Endothelial cell of umbilical vein (primary cell): ENCODE measurements around the gene HRH2. TPM values are rescaled to one million over a fixed set of nuclear protein-coding genes. Genes with fewer than 3 reads are reported as not detected.

ENCODE experiments used
- BruUV-seq: library from RNA; stranded (reverse); fragments of 400-500 nt; replicated peaks from 2 replicates; lab custom pipeline; 2021; lab: Mats Ljungman, UMichigan
- CTCF ChIA-PET: fragments of 300-600, 350-600 bp; sonication (Branson Sonifier 250); formaldehyde crosslinking; loops from one replicate; lab custom pipeline; 2021; ENCODE audit warnings: antibody characterized with exemption, inconsistent platforms; lab: Charles Lee
- POLR2A ChIA-PET: fragments of 300-600, 350-600 bp; sonication (Branson Sonifier 250); formaldehyde crosslinking; loops from one replicate; lab custom pipeline; 2021; ENCODE audit warnings: antibody characterized with exemption, inconsistent platforms; lab: Charles Lee
- DNase-seq: peaks from one replicate; pipeline ENCODE4 v3.0.0-alpha.2; 2011; ENCODE audit warnings: low read depth, low spot score
- FAIRE-seq: peaks from 2 replicates; lab custom pipeline; 2011; peaks lifted over from hg19 to GRCh38; lab: Jason Lieb, UNC
- H2AFZ ChIP-seq: 2 replicates; pipeline ENCODE4 v1.6.0; 2012; ENCODE audit warnings: low read depth, low read length, control low read depth, inconsistent platforms
- H3K27ac ChIP-seq: 2 replicates; pipeline ENCODE4 v1.5.1; 2011; ENCODE audit warnings: low read depth, mild to moderate bottlenecking, control low read depth, low read length, moderate library complexity; ENCODE audit not compliant: insufficient read depth
- H3K27me3 ChIP-seq, 2 experiments: 2 replicates each; pipeline versions ENCODE4 v1.6.0 to v1.6.1; 2011; ENCODE audit warnings: low read length in 2 of 2, mixed read lengths in 1 of 2; ENCODE audit not compliant: control insufficient read depth in 2 of 2, insufficient read depth in 2 of 2
- H3K36me3 ChIP-seq, 2 experiments: 2 replicates in 1 of 2; 3 replicates in 1 of 2; pipeline ENCODE4 v1.5.1; 2011; ENCODE audit warnings: low read length in 2 of 2, mild to moderate bottlenecking in 1 of 2, moderate library complexity in 1 of 2; ENCODE audit not compliant: control insufficient read depth in 2 of 2, insufficient read depth in 2 of 2; ENCODE audit errors: extremely low read depth in 1 of 2
- H3K4me1 ChIP-seq: 3 replicates; pipeline ENCODE4 v1.5.1; 2011; ENCODE audit warnings: mild to moderate bottlenecking, low read length; ENCODE audit not compliant: control insufficient read depth, insufficient read depth; ENCODE audit errors: extremely low read depth
- H3K4me2 ChIP-seq: 2 replicates; pipeline ENCODE4 v1.6.1; 2011; ENCODE audit warnings: low read length, control low read depth, mixed read lengths; ENCODE audit not compliant: insufficient read depth
- H3K4me3 ChIP-seq, 3 experiments: fragments of 200-600 bp in 1 of 3; sonication (generic), shearing (Covaris generic) in 1 of 3; replicated peaks in 1 of 3; 2 replicates each; pipeline ENCODE4 v1.5.1; 2011 to 2016; ENCODE audit warnings: control low read depth in 3 of 3, low read length in 3 of 3, mild to moderate bottlenecking in 2 of 3, inconsistent platforms in 1 of 3, low read depth in 1 of 3, moderate library complexity in 1 of 3; ENCODE audit not compliant: insufficient read depth in 1 of 3
- H3K79me2 ChIP-seq: 2 replicates; pipeline ENCODE4 v1.6.0; 2012; ENCODE audit warnings: low read length, inconsistent platforms; ENCODE audit not compliant: control insufficient read depth, insufficient read depth
- H3K9ac ChIP-seq: replicated peaks from 2 replicates; pipeline ENCODE3; 2011; ENCODE audit warnings: low read length, control low read depth; ENCODE audit not compliant: insufficient read depth; ENCODE audit errors: extremely low read depth
- H3K9me1 ChIP-seq: replicated peaks from 3 replicates; pipeline ENCODE4 v1.6.0; 2011; ENCODE audit warnings: mild to moderate bottlenecking, low read length; ENCODE audit not compliant: control insufficient read depth, insufficient read depth; ENCODE audit errors: extremely low read depth
- H3K9me3 ChIP-seq: replicated peaks from 2 replicates; pipeline ENCODE4 v1.5.1; 2012; ENCODE audit warnings: low read length, inconsistent platforms; ENCODE audit not compliant: control insufficient read depth, insufficient read depth
- H4K20me1 ChIP-seq: replicated peaks from 2 replicates; pipeline ENCODE3; 2011; ENCODE audit warnings: mild to moderate bottlenecking, low read length; ENCODE audit not compliant: control insufficient read depth, insufficient read depth; ENCODE audit errors: extremely low read depth
- EZH2 ChIP-seq: IDR thresholded peaks from 2 replicates; pipeline ENCODE4 v1.6.1; 2012; ENCODE audit warnings: borderline replicate concordance, low read depth, mild to moderate bottlenecking, moderate library complexity, low read length, inconsistent platforms; ENCODE audit not compliant: severe bottlenecking
- FOS ChIP-seq: IDR thresholded peaks from 2 replicates; pipeline ENCODE4 v1.6.1; 2011; ENCODE audit warnings: mild to moderate bottlenecking, low read length, moderate library complexity, borderline replicate concordance; ENCODE audit not compliant: insufficient read depth
- GATA2 ChIP-seq: IDR thresholded peaks from 2 replicates; pipeline ENCODE4 v1.7.0; 2011; ENCODE audit warnings: low read depth, mild to moderate bottlenecking, moderate library complexity, mixed read lengths, low read length; ENCODE audit not compliant: insufficient read length, insufficient read depth
- JUN ChIP-seq: IDR thresholded peaks from 2 replicates; pipeline ENCODE4 v1.6.1; 2011; ENCODE audit warnings: borderline replicate concordance, low read depth; ENCODE audit not compliant: insufficient read length, insufficient read depth
- MYC ChIP-seq: IDR thresholded peaks from one replicate; pipeline ENCODE4 v1.6.1; 2011; ENCODE audit warnings: mild to moderate bottlenecking, low read depth, low read length
- POLR2A ChIP-seq: IDR thresholded peaks from 2 replicates; pipeline ENCODE4 v1.6.1; 2012; ENCODE audit warnings: low read depth, mild to moderate bottlenecking, control low read depth, low read length
- POLR2AphosphoS5 ChIP-seq: IDR thresholded peaks from 2 replicates; pipeline ENCODE4 v1.6.1; 2012; ENCODE audit warnings: low read depth, mild to moderate bottlenecking, control low read depth, low read length, moderate library complexity; ENCODE audit not compliant: insufficient read depth
- dilution Hi-C: fragments of 300-500 bp; cut with MboI; formaldehyde crosslinking; loops from one replicate; pipeline ENCODE4 v1.15.0; 2019; ENCODE audit warnings: low sequenced_read_pairs; ENCODE audit not compliant: extremely low pct_ligation_motif_present
- intact Hi-C: fragments of 100-400 bp; cut with micrococcal nuclease; formaldehyde crosslinking; loops from one replicate; pipeline ENCODE4 v1.10.0; 2022
- polyA plus RNA-seq, 4 experiments: library from polyadenylated mRNA; depleted of rRNA in 3 of 4; stranded (reverse) in 3 of 4; unstranded in 1 of 4; fragments of >200 nt; gene quantifications; 2 replicates each; pipeline versions ENCODE4 v1.2.1 to v1.2.3, GENCODE V29; 2011 to 2012; ENCODE audit warnings: missing spikeins in 1 of 4
- total RNA-seq: library from RNA; stranded (reverse); gene quantifications from 2 replicates; pipeline ENCODE4 v1.2.3, GENCODE V29; 2021
- TF ChIP-seq, protein P1 (sequence below): IDR thresholded peaks from 2 replicates; pipeline ENCODE4 v1.6.1; 2011; ENCODE audit not compliant: insufficient read depth, insufficient read length
- TF ChIP-seq, protein P2 (sequence below), 2 donors: IDR thresholded peaks; 1 replicate in 1 of 2; 2 replicates in 1 of 2; pipeline ENCODE4 v1.5.1; 2011; ENCODE audit warnings: low read length in 2 of 2, mild to moderate bottlenecking in 2 of 2, moderate library complexity in 2 of 2, control low read depth in 1 of 2, inconsistent platforms in 1 of 2, low read depth in 1 of 2; ENCODE audit not compliant: insufficient read depth in 1 of 2; ENCODE audit errors: extremely low read depth in 1 of 2

The HRH2 gene
- total and polyA plus RNA-seq, 2 donors (not counting 3 experiments of a cell fraction or from before 2014, with no cell fraction given): not detected

DNA sequence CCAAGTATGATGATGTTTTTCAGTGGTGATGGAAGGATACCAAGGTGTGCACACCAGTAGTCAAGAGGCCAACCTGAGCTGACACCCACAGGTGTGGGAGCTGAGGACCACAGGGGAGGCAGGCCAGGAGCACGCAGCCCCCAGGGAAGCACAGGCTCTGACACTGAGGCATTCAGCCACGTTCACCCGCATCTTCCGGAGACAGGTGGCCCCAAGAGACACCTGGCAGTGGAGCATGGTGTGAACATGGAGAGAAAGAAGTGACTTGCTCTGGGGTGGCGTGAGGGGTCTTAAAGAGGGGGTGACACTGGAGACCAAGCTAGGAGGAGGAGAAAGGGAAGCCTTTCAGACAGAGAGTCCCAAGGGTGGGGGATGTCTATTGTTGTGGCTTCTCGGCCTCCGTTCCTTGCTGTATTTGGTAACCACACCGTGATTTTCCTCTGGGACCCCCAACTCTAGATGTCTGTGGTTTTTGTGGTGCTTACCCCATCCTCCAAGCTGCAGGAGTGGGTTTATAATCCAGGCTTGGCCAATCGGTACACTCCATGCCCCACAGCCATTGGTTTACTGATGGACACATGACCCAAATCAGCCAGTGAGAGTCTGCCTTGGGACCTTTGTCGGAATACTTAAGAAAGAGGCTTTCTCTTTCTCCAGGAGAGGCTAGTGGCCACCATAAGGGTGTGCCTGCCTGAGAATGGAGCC lies 84.6 kb downstream of the HRH2 start:
- POLR2A ChIA-PET: no interaction called here
- CTCF ChIA-PET: no interaction called here

More for the DNA sequence above, 84.6 kb downstream of the HRH2 start:
- Histone ChIP-seq H3K4me1 (no peaks in the 10 kb centered on the region), H3K4me3 (no peak overlapping the region), H3K9ac (no peak overlapping the region), H3K36me3 (no peaks in the 10 kb centered on the region), H3K27ac (no peak overlapping the region), H2AFZ (no peak overlapping the region), H3K9me1 (no peaks in the 10 kb centered on the region), H3K4me2 (no peak overlapping the region), H4K20me1 (no peaks in the 10 kb centered on the region), H3K79me2 (no peaks in the 10 kb centered on the region), H3K9me3 (no peaks in the 10 kb centered on the region), H3K27me3 (no peaks in the 10 kb centered on the region)
- dilution Hi-C loops: no loop called here
- BruUV-seq: no TSS peak
- intact Hi-C loops: no loop called here
- DNase-seq: no peak
- FAIRE-seq: no peak
- TF ChIP-seq, protein P1, sequence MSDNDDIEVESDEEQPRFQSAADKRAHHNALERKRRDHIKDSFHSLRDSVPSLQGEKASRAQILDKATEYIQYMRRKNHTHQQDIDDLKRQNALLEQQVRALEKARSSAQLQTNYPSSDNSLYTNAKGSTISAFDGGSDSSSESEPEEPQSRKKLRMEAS: no peak
- TF ChIP-seq, protein P2, sequence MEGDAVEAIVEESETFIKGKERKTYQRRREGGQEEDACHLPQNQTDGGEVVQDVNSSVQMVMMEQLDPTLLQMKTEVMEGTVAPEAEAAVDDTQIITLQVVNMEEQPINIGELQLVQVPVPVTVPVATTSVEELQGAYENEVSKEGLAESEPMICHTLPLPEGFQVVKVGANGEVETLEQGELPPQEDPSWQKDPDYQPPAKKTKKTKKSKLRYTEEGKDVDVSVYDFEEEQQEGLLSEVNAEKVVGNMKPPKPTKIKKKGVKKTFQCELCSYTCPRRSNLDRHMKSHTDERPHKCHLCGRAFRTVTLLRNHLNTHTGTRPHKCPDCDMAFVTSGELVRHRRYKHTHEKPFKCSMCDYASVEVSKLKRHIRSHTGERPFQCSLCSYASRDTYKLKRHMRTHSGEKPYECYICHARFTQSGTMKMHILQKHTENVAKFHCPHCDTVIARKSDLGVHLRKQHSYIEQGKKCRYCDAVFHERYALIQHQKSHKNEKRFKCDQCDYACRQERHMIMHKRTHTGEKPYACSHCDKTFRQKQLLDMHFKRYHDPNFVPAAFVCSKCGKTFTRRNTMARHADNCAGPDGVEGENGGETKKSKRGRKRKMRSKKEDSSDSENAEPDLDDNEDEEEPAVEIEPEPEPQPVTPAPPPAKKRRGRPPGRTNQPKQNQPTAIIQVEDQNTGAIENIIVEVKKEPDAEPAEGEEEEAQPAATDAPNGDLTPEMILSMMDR (IDR thresholded peaks at IDR 0.05; ENCODE audit: extremely low read depth in 1 of 2, insufficient read depth in 1 of 2, low read depth in 1 of 2, low read length in 2 of 2): no peak
- TF ChIP-seq FOS (no peak), POLR2AphosphoS5 (no peak), MYC (no peak), JUN (no peak), POLR2A (no peak), GATA2 (no peak), EZH2 (no peak)
